ENCODE results near the gene SLC6A11. TPM values are rescaled to one million over a fixed set of nuclear protein-coding genes. Genes with fewer than 3 reads are reported as not detected.

The SLC6A11 gene
- total and polyA plus RNA-seq, 2 donors (not counting 3 experiments of a cell fraction or from before 2014, with no cell fraction given): not detected

- H3K4me2 ChIP-seq (ENCODE audit: insufficient read depth, low read length): no peak overlapping the region
- CTCF ChIA-PET: interaction anchor here (1.0 to 1.8 kb wide), 2 partner anchors 10 to 36 kb away, joined by 3 to 4 read pairs; no protein-coding TSS in a partner anchor
- no peak overlapping the region for H3K4me3 ChIP-seq (replicated peaks in 1 of 3; ENCODE audit: insufficient read depth in 1 of 3, low read depth in 1 of 3, low read length in 3 of 3)
- DNase-seq (ENCODE audit: low read depth, low spot score): no peak
- H3K9me3 ChIP-seq (replicated peaks; ENCODE audit: control insufficient read depth, insufficient read depth, low read length): no peaks in the 10 kb centered on the region
- intact Hi-C loops (cut with micrococcal nuclease): no loop called here
- TF ChIP-seq CTCF (IDR thresholded peaks at IDR 0.05; ENCODE audit: extremely low read depth in 1 of 2, insufficient read depth in 1 of 2, low read depth in 1 of 2, low read length in 2 of 2) (no peak), FOS (IDR thresholded peaks at IDR 0.05; ENCODE audit: borderline replicate concordance, insufficient read depth, low read length) (no peak), POLR2AphosphoS5 (IDR thresholded peaks at IDR 0.05; ENCODE audit: insufficient read depth, low read depth, low read length) (no peak), POLR2A (IDR thresholded peaks at IDR 0.05; ENCODE audit: low read depth, low read length) (no peak), GATA2 (IDR thresholded peaks at IDR 0.05; ENCODE audit: insufficient read depth, insufficient read length, low read depth, low read length) (no peak), JUN (IDR thresholded peaks at IDR 0.05; ENCODE audit: borderline replicate concordance, insufficient read depth, insufficient read length, low read depth) (no peak), EZH2 (IDR thresholded peaks at IDR 0.05; ENCODE audit: borderline replicate concordance, low read depth, low read length, severe bottlenecking) (no peak), MAX (IDR thresholded peaks at IDR 0.05; ENCODE audit: insufficient read depth, insufficient read length) (no peak), MYC (IDR thresholded peaks at IDR 0.05; ENCODE audit: low read depth, low read length) (no peak)
- POLR2A ChIA-PET: no interaction called here
- H3K4me1 ChIP-seq (ENCODE audit: control insufficient read depth, extremely low read depth, insufficient read depth, low read length): peaks cover 3% of the 10 kb centered on the region
- no peak for FAIRE-seq
- peaks cover 4 to 15% of the 10 kb centered on the region in 2 experiments for H3K27me3 ChIP-seq (ENCODE audit: control insufficient read depth in 2 of 2, insufficient read depth in 2 of 2, low read length in 2 of 2)
- H3K27ac ChIP-seq (ENCODE audit: insufficient read depth, low read depth, low read length): no peak overlapping the region
- H3K9ac ChIP-seq (replicated peaks; ENCODE audit: extremely low read depth, insufficient read depth, low read length): no peak overlapping the region
- BruUV-seq (replicated peaks): no TSS peak
- dilution Hi-C loops (cut with MboI; ENCODE audit: extremely low pct_ligation_motif_present, low sequenced_read_pairs): no loop called here
- no peak overlapping the region for H2AFZ ChIP-seq (ENCODE audit: low read depth, low read length)
- no peaks in the 10 kb centered on the region for H4K20me1 ChIP-seq (replicated peaks; ENCODE audit: control insufficient read depth, extremely low read depth, insufficient read depth, low read length)
- no peaks in the 10 kb centered on the region for H3K9me1 ChIP-seq (replicated peaks; ENCODE audit: control insufficient read depth, extremely low read depth, insufficient read depth, low read length)
- no peaks in the 10 kb centered on the region for H3K79me2 ChIP-seq (ENCODE audit: control insufficient read depth, insufficient read depth, low read length)
- no peaks in the 10 kb centered on the region for H3K36me3 ChIP-seq (ENCODE audit: control insufficient read depth in 2 of 2, extremely low read depth in 1 of 2, insufficient read depth in 2 of 2, low read length in 2 of 2)
These were observed 165.0 kb downstream of the SLC6A11 start for GRCh38 chr3:10981031-10981430.
